Subcutaneous adipose tissue (tissue), 4 donors: ENCODE results near the gene SLC13A4. TPM values are rescaled to one million over a fixed set of nuclear protein-coding genes. Genes with fewer than 3 reads are reported as not detected.

Experiments
- total RNA-seq, 4 donors: library from RNA; depleted of rRNA; stranded (reverse); fragments of >200 nt; gene quantifications; one replicate each; pipeline ENCODE4 v1.1.0, GENCODE V29; 2016
- TF ChIP-seq, protein P1 (sequence below): fragments of 450-650 bp; IDR thresholded peaks from one replicate; pipeline ENCODE4 v1.5.1; 2016; ENCODE audit warnings: low read depth, mild to moderate bottlenecking, control low read depth, antibody characterized with exemption, moderate library complexity

SLC13A4 gene
- total RNA-seq, 4 donors from 2014 or later, result 0.17 to 0.88 TPM; not detected in 2

DNA sequence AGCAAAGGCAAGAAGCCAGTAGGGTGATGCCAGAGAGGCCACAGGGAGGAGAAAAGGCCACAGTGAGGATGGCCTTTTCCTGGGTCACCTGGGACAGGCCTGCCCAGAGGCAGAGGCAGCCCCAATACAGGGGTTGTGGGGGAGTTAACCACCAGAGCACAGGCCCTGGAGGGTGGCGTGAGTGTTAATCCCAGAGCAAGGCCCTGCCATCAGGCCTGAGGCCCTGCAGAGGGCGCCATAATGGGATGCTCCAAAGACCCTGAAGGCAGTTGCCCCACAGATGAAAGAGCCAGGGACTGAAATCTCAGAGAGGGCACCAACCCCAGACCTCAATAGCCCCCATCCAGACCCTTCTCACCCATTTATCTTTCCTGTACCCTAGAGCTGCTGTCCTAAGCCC lies 23.9 kb downstream of the SLC13A4 start:
- TF ChIP-seq, protein P1, sequence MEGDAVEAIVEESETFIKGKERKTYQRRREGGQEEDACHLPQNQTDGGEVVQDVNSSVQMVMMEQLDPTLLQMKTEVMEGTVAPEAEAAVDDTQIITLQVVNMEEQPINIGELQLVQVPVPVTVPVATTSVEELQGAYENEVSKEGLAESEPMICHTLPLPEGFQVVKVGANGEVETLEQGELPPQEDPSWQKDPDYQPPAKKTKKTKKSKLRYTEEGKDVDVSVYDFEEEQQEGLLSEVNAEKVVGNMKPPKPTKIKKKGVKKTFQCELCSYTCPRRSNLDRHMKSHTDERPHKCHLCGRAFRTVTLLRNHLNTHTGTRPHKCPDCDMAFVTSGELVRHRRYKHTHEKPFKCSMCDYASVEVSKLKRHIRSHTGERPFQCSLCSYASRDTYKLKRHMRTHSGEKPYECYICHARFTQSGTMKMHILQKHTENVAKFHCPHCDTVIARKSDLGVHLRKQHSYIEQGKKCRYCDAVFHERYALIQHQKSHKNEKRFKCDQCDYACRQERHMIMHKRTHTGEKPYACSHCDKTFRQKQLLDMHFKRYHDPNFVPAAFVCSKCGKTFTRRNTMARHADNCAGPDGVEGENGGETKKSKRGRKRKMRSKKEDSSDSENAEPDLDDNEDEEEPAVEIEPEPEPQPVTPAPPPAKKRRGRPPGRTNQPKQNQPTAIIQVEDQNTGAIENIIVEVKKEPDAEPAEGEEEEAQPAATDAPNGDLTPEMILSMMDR, result no peak

- TF ChIP-seq, protein P1, result no peak
Measured at GRCh38 chr7:135697276-135698049, 30.5 kb downstream of the SLC13A4 start.

DNA sequence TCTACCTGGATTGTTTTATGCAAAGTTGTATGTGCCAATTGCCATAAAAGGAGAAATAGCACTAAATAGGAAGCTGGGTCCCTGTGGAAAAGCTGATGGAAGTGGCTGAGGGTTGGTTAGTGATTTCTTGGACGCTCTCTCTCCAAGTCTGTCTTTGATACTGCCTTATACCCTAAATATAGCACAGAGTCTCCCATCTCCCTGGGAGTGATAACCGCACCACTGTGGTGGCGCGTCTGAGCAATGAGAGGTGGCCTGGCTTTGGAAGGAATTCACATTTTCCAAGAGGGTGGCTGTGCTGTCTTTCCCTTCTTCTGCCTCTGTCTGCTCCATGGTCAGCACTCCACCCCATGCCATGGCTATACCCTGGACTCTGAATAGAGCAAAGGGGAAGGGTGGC lies 34.4 kb downstream of the SLC13A4 start:
- TF ChIP-seq, protein P1, result no peak

DNA sequence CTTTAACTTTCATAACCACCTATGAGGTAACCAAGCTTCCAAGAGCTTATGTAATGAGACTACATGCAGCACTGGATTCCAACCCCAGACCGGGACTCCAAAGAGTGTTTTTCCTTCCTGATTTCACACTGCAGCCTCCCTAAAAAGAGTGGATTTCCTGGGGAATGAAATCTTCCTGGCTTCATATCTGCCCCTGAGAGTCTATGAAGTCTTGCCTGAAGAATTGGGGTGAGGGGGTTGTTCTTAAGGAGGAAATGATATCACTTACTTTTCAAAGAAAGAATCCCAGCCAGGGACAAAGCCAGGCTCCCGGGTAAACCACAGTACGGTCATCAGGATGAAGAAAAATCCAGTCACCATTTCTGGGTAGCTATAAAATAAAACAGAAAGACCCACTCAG lies 35.9 kb downstream of the SLC13A4 start:
- TF ChIP-seq, protein P1, result no peak

GRCh38 chr7:135690566-135690965 lies 37.4 kb downstream of the SLC13A4 start:
- TF ChIP-seq, protein P1, result no peak

GRCh38 chr7:135687466-135687865 lies 40.5 kb downstream of the SLC13A4 start:
- TF ChIP-seq, protein P1, result no peak

GRCh38 chr7:135685306-135686084 lies 42.5 kb downstream of the SLC13A4 start:
- TF ChIP-seq, protein P1, result no peak
